OCI-LY3 (cell line): ENCODE measurements around the gene PPM1B.

Source experiments
- H2AFZ ChIP-seq: fragments of 200-600, 300-600 bp; shearing (Covaris generic); 2 replicates; pipeline ENCODE4 v1.6.0; 2014; ENCODE audit warnings: antibody characterized with exemption, low read depth, low read length
- H3K27ac ChIP-seq: fragments of 200-600, 300-600 bp; sonication (generic); 2 replicates; pipeline ENCODE4 v1.5.1; 2014; ENCODE audit warnings: mild to moderate bottlenecking, low read length, moderate library complexity, mixed read lengths
- H3K27me3 ChIP-seq: fragments of 200-600, 300-600 bp; sonication (generic); 2 replicates; pipeline ENCODE4 v1.6.1; 2014; ENCODE audit warnings: low read depth, low read length, mixed read lengths
- H3K36me3 ChIP-seq: fragments of 200-600, 300-600 bp; sonication (generic); replicated peaks from 2 replicates; pipeline ENCODE3; 2014; ENCODE audit warnings: low read depth, low read length, mixed read lengths
- H3K4me1 ChIP-seq: fragments of 300-600, 200-600 bp; sonication (generic); 2 replicates; pipeline ENCODE4 v1.6.1; 2014; ENCODE audit warnings: low read length, mixed read lengths
- H3K4me2 ChIP-seq: fragments of 200-600, 300-600 bp; sonication (generic); 2 replicates; pipeline ENCODE4 v1.6.1; 2014; ENCODE audit warnings: low read length, mixed read lengths
- H3K4me3 ChIP-seq: fragments of 300-600, 200-600 bp; sonication (generic); 2 replicates; pipeline ENCODE4 v1.5.1; 2014; ENCODE audit warnings: antibody characterized with exemption, mild to moderate bottlenecking, low read length, moderate library complexity
- H3K79me2 ChIP-seq: fragments of 300-600, 200-600 bp; shearing (Covaris generic); 2 replicates; pipeline ENCODE4 v1.6.1; 2014; ENCODE audit warnings: mild to moderate bottlenecking, low read length, mixed read lengths
- H3K9ac ChIP-seq: fragments of 300-600, 200-600 bp; shearing (Covaris generic); 2 replicates; pipeline ENCODE4 v1.6.0; 2014; ENCODE audit warnings: mild to moderate bottlenecking, low read length, moderate library complexity
- H3K9me3 ChIP-seq: fragments of 200-600, 300-600 bp; shearing (Covaris generic); 2 replicates; pipeline ENCODE4 v1.6.1; 2014; ENCODE audit warnings: low read length, mixed read lengths; ENCODE audit not compliant: insufficient read depth
- H4K20me1 ChIP-seq: fragments of 200-600, 300-600 bp; sonication (generic); 2 replicates; pipeline ENCODE4 v1.6.1; 2016; ENCODE audit warnings: low read length, mixed read lengths; ENCODE audit not compliant: insufficient read depth
- EZH2phosphoT487 ChIP-seq: fragments of 200-600 bp; shearing (Covaris generic); IDR thresholded peaks from 2 replicates; pipeline ENCODE4 v1.6.1; 2018; ENCODE audit warnings: antibody characterized with exemption, mixed run types, low read depth
- TF ChIP-seq, protein P1 (sequence below): fragments of 200-600, 300-600 bp; sonication (generic); IDR thresholded peaks from 2 replicates; pipeline ENCODE4 v1.5.1; 2014; ENCODE audit warnings: antibody characterized with exemption, low read length, low read depth

Gene PPM1B

DNA sequence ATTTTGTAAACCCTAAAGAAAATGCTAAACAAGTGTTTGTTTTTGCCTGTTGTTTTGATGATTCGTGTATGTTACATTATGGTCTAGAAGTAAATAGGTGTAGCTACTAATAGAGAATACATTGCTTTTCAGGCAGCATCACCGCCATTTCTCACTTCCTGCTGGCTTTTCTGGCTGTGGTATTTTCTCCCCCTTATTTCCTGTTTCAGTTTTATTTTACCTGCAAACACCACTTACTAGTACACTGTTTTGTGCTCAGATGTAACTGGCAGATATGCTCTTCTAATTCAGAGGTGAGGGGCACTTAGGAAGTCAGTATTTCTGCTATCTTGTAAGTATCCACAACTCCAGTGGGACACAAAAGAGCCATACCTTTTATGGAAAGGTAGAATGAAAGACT lies 68.5 kb downstream of the PPM1B start:
- H3K4me2 ChIP-seq: peak overlapping the region; percentile 61
- no peak overlapping the region for H3K27ac ChIP-seq
- H3K4me3 ChIP-seq: peak overlapping the region; percentile 29; the same call in 1 of the 2 replicates
- no peak for TF ChIP-seq EZH2phosphoT487
- TF ChIP-seq, protein P1, sequence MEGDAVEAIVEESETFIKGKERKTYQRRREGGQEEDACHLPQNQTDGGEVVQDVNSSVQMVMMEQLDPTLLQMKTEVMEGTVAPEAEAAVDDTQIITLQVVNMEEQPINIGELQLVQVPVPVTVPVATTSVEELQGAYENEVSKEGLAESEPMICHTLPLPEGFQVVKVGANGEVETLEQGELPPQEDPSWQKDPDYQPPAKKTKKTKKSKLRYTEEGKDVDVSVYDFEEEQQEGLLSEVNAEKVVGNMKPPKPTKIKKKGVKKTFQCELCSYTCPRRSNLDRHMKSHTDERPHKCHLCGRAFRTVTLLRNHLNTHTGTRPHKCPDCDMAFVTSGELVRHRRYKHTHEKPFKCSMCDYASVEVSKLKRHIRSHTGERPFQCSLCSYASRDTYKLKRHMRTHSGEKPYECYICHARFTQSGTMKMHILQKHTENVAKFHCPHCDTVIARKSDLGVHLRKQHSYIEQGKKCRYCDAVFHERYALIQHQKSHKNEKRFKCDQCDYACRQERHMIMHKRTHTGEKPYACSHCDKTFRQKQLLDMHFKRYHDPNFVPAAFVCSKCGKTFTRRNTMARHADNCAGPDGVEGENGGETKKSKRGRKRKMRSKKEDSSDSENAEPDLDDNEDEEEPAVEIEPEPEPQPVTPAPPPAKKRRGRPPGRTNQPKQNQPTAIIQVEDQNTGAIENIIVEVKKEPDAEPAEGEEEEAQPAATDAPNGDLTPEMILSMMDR: no peak
- H2AFZ ChIP-seq: no peak overlapping the region
- H4K20me1 ChIP-seq: peaks cover 13% of the 10 kb centered on the region; the same call in 1 of the 2 replicates
- H3K4me1 ChIP-seq: peaks cover 35% of the 10 kb centered on the region
- H3K79me2 ChIP-seq: no peaks in the 10 kb centered on the region
- H3K9ac ChIP-seq: no peak overlapping the region
- no peaks in the 10 kb centered on the region for H3K9me3 ChIP-seq
- H3K27me3 ChIP-seq: no peaks in the 10 kb centered on the region
- no peaks in the 10 kb centered on the region for H3K36me3 ChIP-seq

DNA sequence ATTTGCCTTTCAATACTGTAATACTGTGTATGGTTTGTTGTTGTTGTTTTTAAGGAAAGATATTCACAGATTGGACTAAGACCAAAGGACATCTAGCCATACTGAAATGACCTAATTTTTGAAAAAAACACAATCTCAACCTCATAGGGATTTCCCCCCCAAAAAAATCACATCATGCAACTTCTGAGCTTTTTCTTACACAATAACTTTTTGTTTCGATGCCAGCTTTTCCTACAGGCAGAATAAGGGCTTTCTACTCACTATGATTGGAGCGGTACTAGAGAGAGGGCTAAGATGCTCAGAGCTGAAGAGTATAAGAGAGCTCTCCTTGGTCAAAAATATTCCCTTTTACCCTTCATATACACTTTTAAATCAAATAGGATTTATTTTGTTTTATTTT lies 74.2 kb downstream of the PPM1B start:
- H3K27ac ChIP-seq: no peak overlapping the region
- H3K79me2 ChIP-seq: no peaks in the 10 kb centered on the region
- 0 out of 2 replicates have a peak, but pooled peaks cover 3% of the 10 kb centered on the region for H3K4me1 ChIP-seq
- H3K4me2 ChIP-seq: no peak overlapping the region
- no peaks in the 10 kb centered on the region for H4K20me1 ChIP-seq
- H3K27me3 ChIP-seq: peaks cover 5% of the 10 kb centered on the region; the same call in 1 of the 2 replicates
- H3K9me3 ChIP-seq: no peaks in the 10 kb centered on the region
- no peak overlapping the region for H3K9ac ChIP-seq
- TF ChIP-seq EZH2phosphoT487: no peak
- TF ChIP-seq, protein P1: no peak
- no peaks in the 10 kb centered on the region for H3K36me3 ChIP-seq
- H3K4me3 ChIP-seq: no peak overlapping the region
- no peak overlapping the region for H2AFZ ChIP-seq

DNA sequence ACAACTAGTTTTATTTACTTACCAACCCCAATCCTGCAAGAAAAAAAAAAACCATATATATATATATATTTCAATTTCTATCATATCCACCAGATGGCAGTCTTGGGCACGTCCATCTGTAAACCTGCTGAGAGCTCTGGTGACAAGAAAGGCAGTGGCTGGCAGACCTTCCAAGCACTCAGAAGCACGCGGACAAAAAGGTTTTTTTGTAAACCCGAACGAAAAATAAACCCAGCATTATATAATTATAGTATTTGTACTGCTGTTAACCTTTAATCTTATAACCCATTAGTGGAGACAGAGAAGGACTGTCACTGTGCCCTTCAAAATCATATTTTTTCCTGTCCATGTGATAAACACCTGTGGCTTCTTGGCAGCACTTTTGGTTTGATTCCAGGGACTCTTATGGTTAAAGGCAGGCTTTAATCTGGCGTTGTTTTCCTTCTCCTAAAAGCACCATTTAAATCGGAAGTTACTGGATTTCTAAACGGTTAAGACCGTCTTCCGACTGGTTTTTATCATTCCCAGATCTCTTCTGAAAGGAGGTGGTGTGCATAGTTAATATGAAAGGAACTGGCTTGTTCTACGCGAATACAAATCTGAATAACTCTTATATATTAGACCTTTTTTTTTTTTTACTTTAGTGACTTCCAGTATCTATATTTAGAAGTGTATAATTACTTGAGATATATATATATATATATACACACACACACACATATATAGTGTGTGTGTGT lies 75.6 kb downstream of the PPM1B start:
- Histone ChIP-seq H3K36me3 (no peaks in the 10 kb centered on the region), H3K4me2 (peak overlapping the region; percentile 35), H4K20me1 (no peaks in the 10 kb centered on the region), H3K9me3 (no peaks in the 10 kb centered on the region), H3K27ac (no peak overlapping the region), H3K9ac (no peak overlapping the region), H3K4me3 (no peak overlapping the region), H3K27me3 (peaks cover 5% of the 10 kb centered on the region; the same call in 1 of the 2 replicates), H3K79me2 (no peaks in the 10 kb centered on the region), H2AFZ (no peak overlapping the region), H3K4me1 (0 out of 2 replicates have a peak, but pooled peaks cover 3% of the 10 kb centered on the region)
- TF ChIP-seq, protein P1: peak; percentile 40
- TF ChIP-seq EZH2phosphoT487: no peak

DNA sequence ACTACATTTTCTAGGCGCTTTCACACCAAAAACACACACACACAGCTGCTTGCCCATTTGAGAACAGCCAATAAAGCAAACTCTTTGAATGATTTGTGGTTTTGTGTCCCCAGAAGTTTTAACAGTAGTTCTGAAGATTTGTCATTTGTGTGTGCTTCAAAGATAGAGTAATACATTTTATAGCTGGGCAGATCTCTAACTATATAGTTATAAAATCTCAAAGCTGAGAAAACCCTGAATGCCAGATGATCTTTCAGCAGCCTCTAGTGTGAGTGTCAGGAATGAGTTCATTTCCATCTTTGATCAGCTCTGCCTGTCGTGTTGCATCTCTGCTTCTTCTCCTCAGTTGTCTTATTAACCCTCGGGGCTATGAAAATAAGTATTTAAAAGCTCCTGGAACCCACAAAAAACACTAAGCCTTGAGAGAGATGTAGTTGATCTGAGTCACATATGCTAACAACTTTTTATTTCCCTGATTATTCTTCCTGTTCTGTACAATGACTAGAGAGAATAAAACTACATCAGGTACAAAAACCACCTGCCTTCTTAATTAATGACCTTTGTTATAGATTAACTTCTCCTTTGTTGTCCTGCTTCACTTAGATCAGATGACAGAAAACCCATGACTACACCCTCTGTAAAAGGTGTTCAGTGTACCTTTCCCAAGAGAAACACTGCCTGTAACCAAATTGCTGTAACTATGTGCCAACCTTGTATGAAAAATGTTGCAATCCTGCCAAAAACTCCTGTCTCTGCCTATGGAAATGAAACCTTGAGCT lies 76.6 kb downstream of the PPM1B start:
- H3K9ac ChIP-seq: no peak overlapping the region
- H3K27ac ChIP-seq: no peak overlapping the region
- H3K79me2 ChIP-seq: no peaks in the 10 kb centered on the region
- no peak overlapping the region for H3K4me2 ChIP-seq
- no peaks in the 10 kb centered on the region for H4K20me1 ChIP-seq
- H3K9me3 ChIP-seq: no peaks in the 10 kb centered on the region
- peaks cover 5% of the 10 kb centered on the region; the same call in 1 of the 2 replicates for H3K27me3 ChIP-seq
- H3K36me3 ChIP-seq: no peaks in the 10 kb centered on the region
- no peak overlapping the region for H2AFZ ChIP-seq
- H3K4me3 ChIP-seq: no peak overlapping the region
- H3K4me1 ChIP-seq: peaks cover 4% of the 10 kb centered on the region
- TF ChIP-seq, protein P1: no peak
- no peak for TF ChIP-seq EZH2phosphoT487
